CD14-positive monocyte (primary cell): ENCODE data around the gene TAF10. TPM values are rescaled to one million over a fixed set of nuclear protein-coding genes. Genes with fewer than 3 reads are reported as not detected.
A peak's percentile ranks its signal among the peaks of the same experiment; 100 is the strongest.

Experiments
- DNase-seq, 3 donors: peaks; one replicate each; pipeline ENCODE4 v3.0.0-alpha.2; 2011 to 2022
- H2AFZ ChIP-seq: 2 replicates; pipeline ENCODE4 v1.6.0; 2012; ENCODE audit warnings: mild to moderate bottlenecking, low read depth, low read length, inconsistent platforms; ENCODE audit not compliant: insufficient read depth, poor library complexity, severe bottlenecking
- H3K27ac ChIP-seq, 2 donors: 1 replicate in 1 of 2; 2 replicates in 1 of 2; pipeline ENCODE4 v1.5.1; 2012 to 2013; ENCODE audit warnings: low read length in 2 of 2, control low read depth in 1 of 2, inconsistent platforms in 1 of 2, low read depth in 1 of 2, mild to moderate bottlenecking in 1 of 2
- H3K27me3 ChIP-seq, 2 donors: one replicate each; pipeline versions ENCODE4 v1.6.0 to v1.6.1; 2011 to 2013; ENCODE audit warnings: low read length in 2 of 2; ENCODE audit not compliant: control insufficient read depth in 2 of 2, insufficient read depth in 2 of 2
- H3K36me3 ChIP-seq, 2 donors: replicated peaks in 1 of 2; 1 replicate in 1 of 2; 2 replicates in 1 of 2; pipeline versions ENCODE4 v1.5.1 to v1.6.1; 2012 to 2013; ENCODE audit warnings: low read length in 2 of 2, control low read depth in 1 of 2, inconsistent platforms in 1 of 2, mild to moderate bottlenecking in 1 of 2; ENCODE audit not compliant: insufficient read depth in 2 of 2, control insufficient read depth in 1 of 2
- H3K4me1 ChIP-seq, 2 donors: 1 replicate in 1 of 2; 2 replicates in 1 of 2; pipeline versions ENCODE4 v1.5.1 to v1.6.1; 2012 to 2013; ENCODE audit warnings: low read length in 2 of 2, control low read depth in 1 of 2, inconsistent platforms in 1 of 2, mild to moderate bottlenecking in 1 of 2, moderate library complexity in 1 of 2; ENCODE audit not compliant: insufficient read depth in 2 of 2, control insufficient read depth in 1 of 2
- H3K4me2 ChIP-seq: replicated peaks from 2 replicates; pipeline ENCODE3; 2012; ENCODE audit warnings: low read length, moderate library complexity, mild to moderate bottlenecking; ENCODE audit not compliant: poor library complexity, severe bottlenecking; ENCODE audit errors: extremely low read depth
- H3K4me3 ChIP-seq, 3 experiments: fragments of 200-600 bp in 1 of 3; sonication (generic) in 1 of 3; replicated peaks in 1 of 3; 1 replicate in 2 of 3; 2 replicates in 1 of 3; pipeline ENCODE4 v1.5.1; 2011 to 2013; ENCODE audit warnings: low read length in 3 of 3, mild to moderate bottlenecking in 3 of 3, control low read depth in 2 of 3, low read depth in 2 of 3, inconsistent platforms in 1 of 3, moderate library complexity in 1 of 3
- H3K79me2 ChIP-seq: 2 replicates; pipeline ENCODE4 v1.6.0; 2012; ENCODE audit warnings: mild to moderate bottlenecking, control low read depth, inconsistent platforms, low read length, moderate library complexity; ENCODE audit not compliant: insufficient read depth
- H3K9ac ChIP-seq: 2 replicates; pipeline ENCODE4 v1.6.0; 2017; ENCODE audit warnings: low read length, mild to moderate bottlenecking; ENCODE audit not compliant: insufficient read depth, poor library complexity, severe bottlenecking
- H3K9me3 ChIP-seq, 2 donors: replicated peaks in 1 of 2; 1 replicate in 1 of 2; 2 replicates in 1 of 2; pipeline versions ENCODE4 v1.5.1 to v1.6.1; 2012 to 2013; ENCODE audit warnings: low read length in 2 of 2, control low read depth in 1 of 2; ENCODE audit not compliant: control insufficient read depth in 1 of 2, insufficient read depth in 1 of 2
- H4K20me1 ChIP-seq: 2 replicates; pipeline ENCODE4 v1.6.0; 2012; ENCODE audit warnings: mild to moderate bottlenecking, low read length, control low read depth, moderate library complexity; ENCODE audit not compliant: insufficient read depth
- H3K27ac Mint-ChIP-seq, 7 donors: one replicate each; pipeline ENCODE4 v1.8.0; 2020; ENCODE audit warnings: mild to moderate bottlenecking in 7 of 7, mixed read lengths in 7 of 7, moderate library complexity in 6 of 7, inconsistent platforms in 2 of 7
- H3K27me3 Mint-ChIP-seq, 3 donors: one replicate each; pipeline ENCODE4 v1.8.0; 2021 to 2022; ENCODE audit warnings: low read depth in 3 of 3, mild to moderate bottlenecking in 3 of 3, mixed read lengths in 3 of 3, moderate library complexity in 3 of 3, inconsistent platforms in 1 of 3
- H3K36me3 Mint-ChIP-seq, 2 donors: one replicate each; pipeline ENCODE4 v1.8.0; 2020; ENCODE audit warnings: mixed read lengths in 2 of 2, inconsistent platforms in 1 of 2, mild to moderate bottlenecking in 1 of 2
- H3K4me1 Mint-ChIP-seq: one replicate; pipeline ENCODE4 v1.8.0; 2020; ENCODE audit warnings: mild to moderate bottlenecking, mixed read lengths
- H3K4me3 Mint-ChIP-seq, 2 donors: one replicate each; pipeline ENCODE4 v1.8.0; 2020; ENCODE audit warnings: mild to moderate bottlenecking in 2 of 2, mixed read lengths in 2 of 2, moderate library complexity in 1 of 2
- H3K9me3 Mint-ChIP-seq, 7 donors: one replicate each; pipeline ENCODE4 v1.8.0; 2020 to 2022; ENCODE audit warnings: mixed read lengths in 7 of 7, mild to moderate bottlenecking in 6 of 7, moderate library complexity in 6 of 7, inconsistent platforms in 2 of 7
- WGBS: methylation state at CpG from one replicate; pipeline ENCODE4 v1.1.5; 2013; ENCODE audit warnings: missing lambda C conversion rate; ENCODE audit not compliant: insufficient coverage; 5-methylcytosine and 5-hydroxymethylcytosine counted together
- intact Hi-C, 2 donors: fragments of 100-400 bp; cut with micrococcal nuclease; formaldehyde crosslinking; loops; one replicate each; pipeline versions ENCODE4 v1.15.0 to v1.15.1; 2023
- polyA plus RNA-seq, 3 donors: library from polyadenylated mRNA; depleted of rRNA in 1 of 3; unstranded in 2 of 3; stranded (reverse) in 1 of 3; fragments of 300-500 nt in 2 of 3; fragments of >200 nt in 1 of 3; fragmentation: Illumina TruSeq in 2 of 3; gene quantifications; 1 replicate in 2 of 3; 2 replicates in 1 of 3; pipeline ENCODE4 v1.2.3, GENCODE V29; 2012 to 2021
- TF ChIP-seq, protein P1 (sequence below): fragments of 200-600 bp; IDR thresholded peaks from one replicate; pipeline ENCODE4 v1.8.0; 2022; ENCODE audit warnings: antibody characterized with exemption, mild to moderate bottlenecking

Gene TAF10
- polyA plus RNA-seq, 3 donors = 137 to 233 (median 232) TPM

DNA sequence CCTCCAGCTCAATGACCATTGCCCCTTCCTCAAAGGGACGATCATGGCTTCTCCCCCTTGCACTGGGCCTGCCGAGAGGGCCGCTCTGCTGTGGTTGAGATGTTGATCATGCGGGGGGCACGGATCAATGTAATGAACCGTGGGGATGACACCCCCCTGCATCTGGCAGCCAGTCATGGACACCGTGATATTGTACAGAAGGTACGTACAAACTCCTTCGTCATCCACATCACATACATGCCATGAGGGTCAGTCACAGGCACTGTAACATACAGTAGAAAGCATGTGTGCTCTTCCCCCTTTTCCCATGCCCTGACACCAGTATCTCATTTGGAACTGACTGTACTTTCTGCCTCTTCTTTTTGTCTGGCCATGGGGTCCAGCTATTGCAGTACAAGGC, 4.0 kb downstream of the TAF10 start:
- Histone ChIP-seq H3K27me3 (no peaks in the 10 kb centered on the region), H3K4me3 (no peak overlapping the region), H3K79me2 (peaks cover 88% of the 10 kb centered on the region), H3K9me3 (no peaks in the 10 kb centered on the region), H3K9ac (no peak overlapping the region), H3K27ac (peak overlapping the region in 1 of 2 donors; percentile 99), H3K4me2 (no peak overlapping the region), H2AFZ (no peak overlapping the region), H3K36me3 (peaks cover 39 to 40% of the 10 kb centered on the region in 2 donors), H3K4me1 (peaks cover 59 to 65% of the 10 kb centered on the region in 2 donors), H4K20me1 (peaks cover 40% of the 10 kb centered on the region)
- H3K27ac Mint-ChIP-seq = peak overlapping the region in 6 of 7 donors; percentile 4 to 88 (median 61)
- H3K36me3 Mint-ChIP-seq = peaks cover 42 to 54% of the 10 kb centered on the region in 2 donors
- H3K9me3 Mint-ChIP-seq = no peaks in the 10 kb centered on the region
- no peak overlapping the region for H3K4me3 Mint-ChIP-seq
- H3K27me3 Mint-ChIP-seq = no peaks in the 10 kb centered on the region
- no peak for DNase-seq
- 96% methylated on average over 9 of the region's 9 CpGs for WGBS
- TF ChIP-seq, protein P1, sequence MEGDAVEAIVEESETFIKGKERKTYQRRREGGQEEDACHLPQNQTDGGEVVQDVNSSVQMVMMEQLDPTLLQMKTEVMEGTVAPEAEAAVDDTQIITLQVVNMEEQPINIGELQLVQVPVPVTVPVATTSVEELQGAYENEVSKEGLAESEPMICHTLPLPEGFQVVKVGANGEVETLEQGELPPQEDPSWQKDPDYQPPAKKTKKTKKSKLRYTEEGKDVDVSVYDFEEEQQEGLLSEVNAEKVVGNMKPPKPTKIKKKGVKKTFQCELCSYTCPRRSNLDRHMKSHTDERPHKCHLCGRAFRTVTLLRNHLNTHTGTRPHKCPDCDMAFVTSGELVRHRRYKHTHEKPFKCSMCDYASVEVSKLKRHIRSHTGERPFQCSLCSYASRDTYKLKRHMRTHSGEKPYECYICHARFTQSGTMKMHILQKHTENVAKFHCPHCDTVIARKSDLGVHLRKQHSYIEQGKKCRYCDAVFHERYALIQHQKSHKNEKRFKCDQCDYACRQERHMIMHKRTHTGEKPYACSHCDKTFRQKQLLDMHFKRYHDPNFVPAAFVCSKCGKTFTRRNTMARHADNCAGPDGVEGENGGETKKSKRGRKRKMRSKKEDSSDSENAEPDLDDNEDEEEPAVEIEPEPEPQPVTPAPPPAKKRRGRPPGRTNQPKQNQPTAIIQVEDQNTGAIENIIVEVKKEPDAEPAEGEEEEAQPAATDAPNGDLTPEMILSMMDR = no peak
- H3K4me1 Mint-ChIP-seq = peaks cover 15% of the 10 kb centered on the region
- intact Hi-C loops = loop anchor here in 1 of 2 donors (10.0 kb wide), 1 partner anchor 123 kb away; the partner anchor contains the start of genes ARFIP2 and TIMM10B

DNA sequence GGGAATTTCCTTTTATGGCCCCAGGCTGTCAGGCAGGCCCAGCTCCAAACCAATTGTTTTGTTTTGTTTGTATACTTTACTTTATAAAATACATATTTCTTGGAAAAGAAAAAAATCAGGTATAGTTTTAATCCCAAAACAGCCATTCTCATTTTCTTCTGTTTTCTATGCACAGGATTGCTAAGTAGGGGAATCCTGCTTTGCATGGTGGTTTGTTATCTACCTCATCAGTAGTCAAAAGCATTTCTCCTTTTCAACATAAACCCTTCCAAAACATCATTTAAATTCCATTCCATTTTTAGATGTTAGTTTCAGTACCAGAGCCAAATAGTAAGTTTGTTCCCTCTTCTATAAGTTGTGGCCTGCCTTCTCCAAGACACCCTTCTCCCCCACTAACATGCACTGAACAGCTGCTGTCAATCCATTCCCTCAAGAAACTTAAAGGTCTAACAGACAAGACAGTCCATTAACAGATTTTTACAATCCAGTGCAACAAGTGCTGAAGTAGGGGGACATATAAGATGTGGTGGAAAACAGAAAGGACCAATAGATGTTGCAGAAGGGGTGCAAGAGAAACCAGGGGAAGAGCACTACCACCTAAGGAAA, 4.7 kb downstream of the TAF10 start:
- Mint-ChIP-seq H3K4me3 (no peak overlapping the region), H3K27me3 (no peaks in the 10 kb centered on the region), H3K27ac (peak overlapping the region; percentile 28 to 92 (median 88)), H3K36me3 (peaks cover 42 to 54% of the 10 kb centered on the region in 2 donors), H3K9me3 (no peaks in the 10 kb centered on the region), H3K4me1 (peaks cover 15% of the 10 kb centered on the region)
- H3K27me3 ChIP-seq = no peaks in the 10 kb centered on the region
- H3K79me2 ChIP-seq = peaks cover 95% of the 10 kb centered on the region
- TF ChIP-seq, protein P1 = no peak
- no peak for DNase-seq
- H3K4me3 ChIP-seq = peak overlapping the region in 1 of 3 experiments; percentile 40
- H3K27ac ChIP-seq = peak overlapping the region; percentile 23 to 99
- H3K36me3 ChIP-seq = peaks cover 39 to 40% of the 10 kb centered on the region in 2 donors
- no peak overlapping the region for H2AFZ ChIP-seq
- H3K9me3 ChIP-seq = no peaks in the 10 kb centered on the region
- intact Hi-C loops = loop anchor here in 1 of 2 donors (10.0 kb wide), 1 partner anchor 122 kb away; the partner anchor contains the start of genes ARFIP2 and TIMM10B
- H3K4me2 ChIP-seq = peak overlapping the region; percentile 54
- H3K4me1 ChIP-seq = peaks cover 59 to 65% of the 10 kb centered on the region in 2 donors
- no peak overlapping the region for H3K9ac ChIP-seq
- peaks cover 40% of the 10 kb centered on the region for H4K20me1 ChIP-seq
